Measurements from ENCODE around the gene ADARB2.
"Not testable (repeated sequence)": the region's sequence is repeated elsewhere in the genome, so short reads cannot be mapped to it uniquely, and the experiment has no call there.

The ADARB2 gene

DNA sequence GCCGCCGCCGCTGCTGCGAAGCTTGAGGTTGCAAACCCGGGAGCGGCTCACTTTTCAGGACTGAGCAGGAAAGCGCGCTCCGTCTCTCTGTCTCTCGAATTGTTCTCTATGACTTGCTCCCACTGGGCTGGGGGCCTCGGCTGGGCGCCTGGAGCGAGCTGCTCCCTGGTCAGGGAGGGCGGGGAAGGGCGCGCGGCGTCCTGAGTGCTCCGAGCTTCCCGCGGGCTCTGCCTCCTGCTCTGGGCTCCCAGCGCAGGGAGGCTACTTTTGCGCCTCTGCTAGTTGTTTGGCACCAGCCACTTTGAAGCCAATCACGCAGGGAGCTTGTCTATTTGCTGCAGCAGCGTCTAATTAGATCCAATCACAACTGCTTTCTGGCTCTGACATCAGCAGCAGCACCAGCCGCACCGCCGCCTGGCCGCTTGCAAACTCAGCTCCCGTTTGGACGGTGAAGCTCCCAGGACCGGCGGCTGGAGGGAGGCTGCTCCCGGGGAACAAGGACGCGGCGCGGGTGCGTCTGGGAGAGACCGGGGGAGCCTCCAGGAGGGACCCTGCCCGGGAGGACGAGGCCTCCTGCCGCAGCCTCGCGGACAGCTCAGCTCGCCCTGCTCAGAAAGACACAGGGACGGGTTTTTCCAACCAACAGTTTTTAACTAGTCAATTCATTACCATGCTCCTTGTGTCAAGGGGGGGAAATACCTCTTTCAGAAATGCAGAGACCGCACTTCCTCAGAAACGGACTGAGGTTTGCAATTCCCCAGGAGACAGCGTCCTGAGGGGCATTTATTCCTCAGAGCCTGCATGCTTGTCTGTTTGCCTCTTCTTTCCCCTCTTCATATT, at the start of gene ADARB2:
Gene ADARB2 (minus strand): TSS at position 304 of the 840 bp plus-strand sequence.
- peak; percentile 36 for DNase-seq

DNA sequence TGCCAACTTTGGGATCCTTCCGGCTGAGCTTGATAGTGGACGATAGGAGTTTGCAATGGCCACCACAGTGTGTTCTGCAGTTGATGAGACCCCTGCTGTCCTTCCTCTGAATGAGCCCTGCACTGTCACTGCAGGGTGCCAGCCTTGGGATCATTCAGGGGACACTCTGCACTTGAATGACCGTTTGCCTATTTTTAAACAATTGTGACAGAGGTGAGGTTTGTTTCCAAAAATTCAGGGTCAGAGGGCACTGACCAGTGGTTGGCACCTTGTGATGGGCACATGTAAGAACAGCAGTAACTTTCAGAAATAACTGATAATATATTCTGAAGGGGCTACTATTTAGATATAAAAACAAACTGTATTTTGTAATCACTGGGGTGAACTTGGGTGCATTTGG, 48.5 kb upstream of the ADARB2 start:
- DNase-seq: no peak

DNA sequence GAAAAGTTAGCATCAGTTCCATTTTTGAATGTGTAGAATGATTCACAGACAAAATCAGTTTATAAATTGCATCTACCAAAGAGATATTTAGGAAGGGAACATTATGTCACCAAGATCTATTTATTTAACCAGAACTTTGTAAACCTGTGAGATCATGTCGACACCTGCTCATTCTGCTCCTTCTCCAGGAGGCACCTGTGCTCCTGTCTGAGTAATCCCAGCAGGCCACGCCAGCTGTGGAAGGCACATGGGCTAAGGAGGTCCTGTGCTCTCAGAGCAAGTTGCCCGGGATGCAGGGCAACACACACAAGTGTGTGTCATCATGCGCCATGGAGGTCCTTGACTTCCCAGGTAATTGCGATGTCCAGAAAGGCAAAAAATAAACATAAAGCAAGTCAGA, 45.5 kb upstream of the ADARB2 start:
- DNase-seq: no peak

DNA sequence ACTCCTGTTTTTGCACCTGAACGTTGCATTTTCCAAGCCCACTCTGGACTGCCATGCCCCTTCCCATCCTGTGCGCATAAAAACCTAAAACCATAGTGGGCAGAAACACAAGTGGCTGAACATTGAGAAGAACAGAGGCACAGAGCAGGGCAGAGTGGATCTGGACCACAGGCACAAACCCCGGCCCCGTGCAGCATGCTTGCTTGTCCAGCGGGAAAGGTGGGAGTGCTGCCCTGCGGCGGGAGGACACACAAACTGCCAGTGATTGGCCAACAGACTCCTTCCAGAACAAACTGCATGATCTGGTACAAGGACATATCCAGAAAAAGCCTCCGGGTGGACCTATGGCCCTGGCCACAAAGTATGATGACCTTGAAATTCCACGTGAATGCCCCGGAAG, 42.5 kb upstream of the ADARB2 start:
- DNase-seq: no peak

DNA sequence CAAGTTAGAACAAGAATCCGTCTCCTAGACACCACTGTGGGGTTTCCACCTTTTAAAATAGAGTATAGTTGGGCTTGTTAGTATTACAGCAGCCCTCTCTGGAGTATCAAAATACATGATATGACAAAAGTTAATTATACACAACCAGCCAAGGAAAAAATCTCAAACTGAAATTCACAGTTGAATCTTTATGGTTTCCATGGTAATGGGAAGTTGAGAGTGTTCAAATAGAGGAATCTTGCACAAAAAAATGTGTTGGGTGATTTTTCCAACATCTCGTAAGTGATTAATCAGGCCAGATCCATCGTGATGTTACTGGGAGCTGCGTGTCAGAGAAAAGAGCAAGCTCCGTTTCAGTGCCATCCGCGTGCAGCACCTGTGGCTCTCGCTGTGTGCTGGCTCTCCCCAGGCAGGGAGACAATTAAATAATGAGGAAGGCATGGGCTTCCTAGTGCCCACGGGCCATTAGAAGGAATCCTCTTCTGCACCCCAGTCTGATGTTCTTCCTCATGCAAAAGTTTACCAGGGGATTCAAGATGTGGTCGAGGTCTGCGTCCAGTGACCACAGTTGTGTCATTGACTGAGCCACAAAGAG, 41.1 kb upstream of the ADARB2 start:
- DNase-seq: no peak

DNA sequence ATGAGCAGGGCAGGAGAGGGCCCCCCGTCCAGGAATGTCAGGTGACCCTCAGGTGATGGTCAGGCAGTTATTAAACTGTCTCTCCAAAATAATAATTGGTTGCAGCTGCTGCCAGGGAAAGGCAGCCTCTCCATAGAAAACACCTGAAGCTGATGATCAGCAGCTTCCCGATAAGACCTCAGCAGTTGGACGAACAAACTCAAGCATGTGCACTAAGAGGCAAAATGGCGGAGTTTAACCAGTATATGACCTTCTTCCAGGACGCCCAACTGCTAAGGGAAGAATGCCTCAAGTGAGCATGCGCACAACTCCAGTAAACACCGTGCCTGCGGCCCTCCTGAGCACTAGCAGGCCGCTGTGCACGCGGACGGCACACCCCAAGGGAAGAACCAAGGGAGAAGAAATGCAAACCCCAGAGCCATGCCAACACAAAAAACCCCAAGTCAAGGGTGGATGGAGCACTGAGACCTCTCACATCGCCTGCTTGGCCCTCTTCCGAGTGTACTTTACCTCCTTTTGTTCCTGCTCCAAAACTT, 38.9 kb upstream of the ADARB2 start:
- DNase-seq: no peak

DNA sequence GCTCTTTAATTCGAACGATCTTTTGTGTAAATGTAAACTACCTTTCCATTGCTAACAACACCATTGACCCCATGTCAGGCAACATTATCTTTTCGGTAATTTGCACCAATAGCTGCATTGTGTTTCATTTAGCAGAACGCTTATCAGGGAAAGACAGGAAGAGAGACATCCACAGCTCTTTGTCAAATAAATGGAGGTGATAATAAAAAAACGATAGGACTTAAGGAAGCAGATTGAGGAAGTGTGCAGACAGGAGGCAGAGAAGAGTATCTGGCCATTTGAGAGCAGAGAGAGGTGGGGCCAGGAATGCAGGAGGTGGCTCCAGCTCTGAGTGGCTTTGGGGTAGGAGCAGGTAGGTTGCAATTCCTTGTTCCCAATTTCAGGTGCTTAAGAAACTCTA, 37.5 kb upstream of the ADARB2 start:
- DNase-seq: no peak

DNA sequence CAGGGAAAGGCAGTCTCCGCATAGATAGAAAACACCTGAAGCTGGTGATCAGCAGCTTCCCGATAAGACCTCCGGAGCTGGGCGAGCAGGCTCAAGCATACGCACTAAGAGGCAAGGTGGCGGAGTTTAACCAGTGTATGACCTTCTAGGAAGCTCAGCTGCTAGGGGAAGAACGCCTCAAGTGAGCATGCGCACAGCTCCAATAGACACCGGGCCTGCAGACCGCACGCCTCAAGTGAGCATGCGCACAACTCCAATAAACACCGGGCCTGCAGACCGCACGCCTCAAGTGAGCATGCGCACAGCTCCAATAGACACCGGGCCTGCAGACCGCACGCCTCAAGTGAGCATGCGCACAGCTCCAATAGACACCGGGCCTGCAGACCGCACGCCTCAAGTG, 35.9 kb upstream of the ADARB2 start:
- DNase-seq: not testable (repeated sequence)

DNA sequence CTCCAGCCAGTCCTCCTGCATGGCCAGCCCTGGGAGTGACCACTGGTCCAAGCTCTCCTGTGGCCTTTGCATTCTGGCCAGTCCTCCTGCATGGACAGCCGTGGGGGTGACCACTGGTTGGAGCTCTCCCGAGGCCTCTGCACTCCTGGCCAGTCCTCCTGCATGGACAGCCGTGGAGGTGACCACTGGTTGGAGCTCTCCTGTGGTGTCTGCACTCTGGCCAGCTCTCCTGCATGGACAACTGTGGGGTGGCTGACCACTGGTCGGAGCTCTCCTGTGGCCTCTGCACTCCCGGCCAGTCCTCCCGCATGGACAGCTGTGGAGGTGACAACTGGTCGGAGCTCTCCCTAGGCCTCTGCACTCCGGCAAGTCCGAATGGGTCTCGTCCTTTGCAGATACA, 28.7 kb upstream of the ADARB2 start:
- DNase-seq: no peak

DNA sequence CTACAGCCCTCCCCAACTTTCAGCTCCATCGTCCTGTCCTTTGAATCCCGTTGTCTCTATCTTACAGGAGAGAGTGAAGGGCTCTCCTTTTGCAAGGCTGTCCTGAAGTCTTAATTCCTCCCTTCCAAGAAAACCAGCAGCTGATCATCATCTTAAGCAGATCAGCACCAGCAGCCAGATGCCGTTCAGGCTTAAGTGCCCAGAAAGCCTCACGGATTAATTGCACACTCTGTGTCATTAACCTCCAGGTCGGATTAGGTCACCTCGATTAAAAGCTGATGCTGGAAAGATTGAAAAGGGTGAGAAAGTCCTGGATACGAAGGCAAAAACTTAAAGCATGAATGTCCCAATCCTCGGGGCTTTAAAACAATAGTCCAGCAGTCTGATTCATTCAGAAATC, 24.8 kb upstream of the ADARB2 start:
- no peak for DNase-seq

DNA sequence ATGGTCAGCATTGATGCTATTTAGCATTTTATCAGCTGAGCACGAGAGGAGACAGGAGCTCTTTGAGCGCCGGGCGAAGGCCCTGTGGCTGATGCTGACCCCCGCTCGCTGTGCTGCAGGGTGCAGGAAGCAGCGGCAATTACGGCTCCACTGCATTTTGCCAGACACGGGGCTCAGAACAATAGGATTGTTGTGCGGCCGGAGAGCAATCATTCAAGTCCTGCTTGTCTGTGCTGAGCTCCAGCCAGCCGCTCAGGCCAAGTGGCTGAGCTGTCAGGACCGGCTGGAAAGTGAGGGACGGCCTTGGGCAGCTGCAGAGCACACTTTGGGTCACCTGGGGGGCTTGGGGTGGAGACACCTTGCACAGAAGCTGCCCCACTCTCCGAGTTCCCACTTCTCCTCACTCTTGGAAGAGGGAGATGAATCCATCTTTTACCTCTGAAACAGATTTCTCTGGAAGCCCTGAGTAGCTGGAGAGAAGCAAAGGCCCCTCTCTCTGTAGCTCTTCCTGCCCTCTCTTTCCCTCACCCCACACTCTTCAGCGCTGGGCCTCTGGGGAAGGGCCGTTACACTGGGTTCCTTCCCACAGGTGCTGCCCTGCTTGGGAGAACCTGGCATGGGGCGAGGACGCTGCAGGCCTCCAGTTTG, 17.3 kb upstream of the ADARB2 start:
- DNase-seq: no peak

DNA sequence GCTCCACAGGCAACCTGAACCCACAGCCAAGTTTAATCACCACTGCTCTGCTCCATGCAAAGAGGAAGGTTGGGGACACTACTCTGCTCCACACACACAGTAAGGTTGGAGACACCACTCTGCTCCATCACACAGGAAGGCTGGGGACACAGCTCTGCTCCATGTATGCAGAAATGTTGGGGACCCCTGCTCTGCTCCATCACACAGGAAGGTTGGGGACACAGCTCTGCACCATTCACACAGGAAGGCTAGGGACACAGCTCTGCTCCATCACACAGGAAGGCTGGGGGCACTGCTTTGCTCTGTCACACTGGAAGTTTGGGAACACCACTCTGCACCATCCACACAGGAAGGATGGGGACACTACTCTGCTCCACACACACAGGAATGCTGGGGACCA, 14.8 kb upstream of the ADARB2 start:
- no peak for DNase-seq

DNA sequence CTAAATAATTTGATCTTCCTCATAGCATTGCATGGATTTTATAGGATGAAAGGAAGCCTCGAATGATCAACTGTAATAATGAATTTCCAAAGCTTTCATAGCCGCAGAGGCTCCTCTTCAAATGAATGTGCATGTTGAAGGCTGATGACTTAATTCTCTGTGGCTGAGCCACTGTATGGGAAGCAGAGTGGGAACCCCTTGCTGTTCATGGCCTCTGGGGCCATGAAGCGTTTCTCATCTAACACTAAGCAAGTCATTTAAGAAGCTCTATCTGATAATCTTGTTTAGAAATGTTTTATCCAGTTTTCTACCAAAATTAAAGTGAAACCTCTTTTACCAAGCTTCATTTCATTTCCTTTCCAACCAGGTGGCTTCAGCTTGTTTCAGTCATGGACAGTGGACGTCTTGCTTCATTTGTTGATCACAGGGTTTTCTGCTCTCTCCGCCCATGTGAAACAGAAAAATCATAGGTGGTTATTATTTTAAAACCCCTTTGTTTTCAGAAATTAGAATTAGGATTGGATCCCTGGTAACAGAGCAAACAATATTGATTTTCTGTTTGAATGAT, 10.3 kb upstream of the ADARB2 start:
- no peak for DNase-seq

DNA sequence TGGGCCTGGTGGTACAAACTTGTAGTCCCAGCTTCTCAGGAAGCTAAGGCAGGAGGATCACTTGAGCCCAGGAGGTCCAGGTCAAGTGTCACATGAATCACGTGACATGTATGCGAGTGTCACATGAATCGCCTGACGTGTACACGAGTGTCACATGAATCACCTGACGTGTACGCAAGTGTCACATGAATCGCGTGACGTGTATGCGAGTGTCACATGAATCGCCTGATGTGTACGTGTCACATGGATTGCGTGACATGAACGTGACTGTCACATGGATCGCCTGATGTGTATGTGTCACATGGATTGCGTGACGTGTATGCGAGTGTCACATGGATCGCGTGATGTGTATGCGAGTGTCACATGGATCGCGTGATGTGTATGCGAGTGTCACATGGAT, 9.5 kb upstream of the ADARB2 start:
- no peak for DNase-seq

DNA sequence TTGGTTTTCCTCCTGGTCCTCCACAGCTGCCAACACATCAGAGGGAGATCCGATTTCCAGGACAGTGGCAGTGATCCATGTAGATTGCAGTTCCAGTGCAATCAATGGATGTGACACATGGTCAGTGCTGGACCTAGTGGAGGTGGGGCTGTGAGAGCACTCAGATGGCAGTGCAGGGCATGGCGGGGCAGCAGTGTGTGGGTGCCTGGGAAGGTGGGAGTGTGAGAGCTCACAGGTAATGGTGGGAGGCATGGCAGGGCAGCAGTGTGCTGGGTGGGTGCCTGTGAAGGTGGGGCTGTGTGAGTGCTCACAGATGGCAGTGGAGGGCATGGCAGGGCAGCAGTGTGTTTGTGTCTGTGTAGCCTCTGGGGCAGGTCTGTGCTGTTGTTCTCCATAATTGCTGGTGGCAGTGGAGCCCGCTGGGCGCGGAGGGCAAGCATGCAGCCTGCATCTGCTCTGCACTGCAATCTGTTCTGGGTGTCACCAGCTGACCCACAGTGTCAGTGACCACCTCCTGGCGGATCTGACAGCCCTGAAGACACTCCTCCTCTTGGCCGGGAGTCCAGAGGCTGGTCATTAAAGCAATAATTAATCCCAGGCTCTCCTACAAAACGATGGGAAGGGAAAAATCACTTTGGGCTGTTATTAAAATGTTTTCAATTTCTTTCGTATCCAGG, 8.6 kb upstream of the ADARB2 start:
- DNase-seq: no peak

DNA sequence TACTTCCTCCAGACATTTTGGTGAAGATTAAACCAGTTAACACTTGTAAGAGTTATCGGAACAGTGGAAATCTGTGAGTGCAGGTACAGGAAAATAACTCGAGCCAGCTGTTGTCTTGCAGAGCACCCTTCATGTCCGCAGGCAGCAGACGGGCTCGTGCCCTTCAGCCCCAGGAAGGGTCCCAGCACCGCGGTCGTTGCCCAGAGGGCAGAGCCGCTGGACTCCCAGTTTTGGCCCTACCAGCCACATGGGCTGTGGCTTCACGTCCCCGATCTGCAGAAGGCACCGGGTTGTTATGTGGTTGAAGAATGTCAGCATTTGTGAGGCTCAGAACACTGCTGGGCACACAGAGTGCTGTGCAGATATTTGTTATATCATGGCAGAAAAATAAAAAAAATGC, 7.2 kb upstream of the ADARB2 start:
- no peak for DNase-seq

DNA sequence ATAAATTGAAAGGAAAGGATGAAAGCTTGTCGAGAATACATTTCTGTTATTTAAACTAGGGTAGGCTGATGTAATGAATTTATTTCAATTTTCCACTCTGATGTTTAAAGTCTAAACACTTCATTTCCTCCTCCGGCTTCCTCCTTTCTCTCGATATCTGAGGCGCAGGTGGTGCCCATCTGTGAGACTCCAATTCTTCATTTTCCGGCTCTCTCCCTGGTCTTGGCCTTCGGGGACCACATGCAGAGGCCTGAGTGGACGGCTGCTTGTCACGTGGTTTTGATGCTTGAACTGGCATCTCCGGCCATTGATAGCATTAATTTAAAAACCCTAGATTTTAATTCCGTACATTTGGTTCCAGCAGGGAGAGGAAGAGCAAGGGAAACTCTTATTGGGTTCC, 5.8 kb upstream of the ADARB2 start:
- DNase-seq: no peak

DNA sequence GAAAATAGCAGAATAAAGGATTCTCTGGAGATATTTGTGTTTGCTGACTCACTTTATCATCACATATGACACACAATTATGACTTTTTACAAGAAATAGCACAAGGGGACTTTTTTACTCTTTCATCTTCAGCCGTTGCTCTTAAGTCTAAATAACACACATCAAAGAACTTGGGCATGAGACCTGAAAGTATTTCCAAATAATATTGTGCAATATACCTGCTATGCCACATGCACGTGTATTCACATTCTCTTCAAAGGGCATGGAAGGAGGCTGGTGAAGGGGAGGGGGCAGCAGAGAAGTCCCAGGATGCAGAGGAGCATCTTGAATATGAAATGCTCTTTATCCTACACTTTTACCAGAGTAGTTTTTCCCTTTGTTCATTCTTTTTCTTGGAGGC, 4.1 kb upstream of the ADARB2 start:
- no peak for DNase-seq

DNA sequence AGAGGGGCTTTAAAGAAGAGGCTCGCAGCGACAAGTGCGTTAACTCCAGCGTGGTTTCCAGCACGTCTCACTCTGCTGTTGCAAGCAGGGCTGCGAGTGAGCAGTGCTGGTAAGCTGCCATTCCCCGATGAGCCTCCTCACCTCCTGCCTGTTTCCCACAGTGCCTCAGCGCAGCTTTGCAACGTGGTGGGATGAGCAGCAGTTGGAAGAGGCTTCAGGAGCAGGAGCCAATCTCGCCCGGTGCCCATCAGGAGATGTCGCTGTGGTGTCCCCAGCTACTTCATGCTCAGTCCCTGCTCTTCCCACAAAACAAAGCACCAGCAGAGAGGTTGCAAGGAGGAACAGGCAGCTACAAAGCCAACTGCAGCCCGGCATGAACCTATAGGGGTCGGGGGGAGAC, 2.4 kb upstream of the ADARB2 start:
- no peak for DNase-seq

DNA sequence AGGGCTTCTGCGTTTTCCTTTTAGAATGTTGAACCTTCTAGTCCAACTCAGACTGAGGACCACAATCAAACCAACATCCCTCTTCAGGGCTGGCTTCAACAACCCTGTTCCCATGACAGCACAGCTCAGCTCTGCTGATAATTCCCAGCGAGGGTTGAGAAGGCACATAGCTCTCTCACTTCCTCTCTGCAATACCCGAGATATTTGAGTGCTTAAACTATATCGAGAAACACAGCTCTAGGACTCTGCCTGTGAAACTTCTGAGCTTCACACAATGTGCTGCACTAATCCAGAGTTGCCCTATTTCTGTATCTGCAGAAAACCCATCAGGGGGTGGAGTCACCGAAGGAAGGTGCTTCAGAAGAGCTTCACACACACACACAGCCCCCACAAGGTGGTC, 1.6 kb upstream of the ADARB2 start:
- DNase-seq: no peak

DNA sequence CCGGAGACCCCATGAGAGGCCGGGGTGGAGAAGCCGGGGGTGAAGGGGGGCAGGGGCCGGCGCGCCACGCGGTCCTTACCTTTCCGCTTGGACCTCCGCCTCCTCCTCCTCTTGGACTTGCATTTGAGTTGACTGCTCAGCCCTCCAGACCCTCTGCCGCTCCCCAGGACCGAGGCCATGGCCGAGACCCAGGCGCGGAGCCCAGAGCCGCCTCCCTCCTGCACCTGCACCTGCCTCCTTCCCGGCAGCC, 428 bp downstream of the ADARB2 start:
- no peak for DNase-seq

DNA sequence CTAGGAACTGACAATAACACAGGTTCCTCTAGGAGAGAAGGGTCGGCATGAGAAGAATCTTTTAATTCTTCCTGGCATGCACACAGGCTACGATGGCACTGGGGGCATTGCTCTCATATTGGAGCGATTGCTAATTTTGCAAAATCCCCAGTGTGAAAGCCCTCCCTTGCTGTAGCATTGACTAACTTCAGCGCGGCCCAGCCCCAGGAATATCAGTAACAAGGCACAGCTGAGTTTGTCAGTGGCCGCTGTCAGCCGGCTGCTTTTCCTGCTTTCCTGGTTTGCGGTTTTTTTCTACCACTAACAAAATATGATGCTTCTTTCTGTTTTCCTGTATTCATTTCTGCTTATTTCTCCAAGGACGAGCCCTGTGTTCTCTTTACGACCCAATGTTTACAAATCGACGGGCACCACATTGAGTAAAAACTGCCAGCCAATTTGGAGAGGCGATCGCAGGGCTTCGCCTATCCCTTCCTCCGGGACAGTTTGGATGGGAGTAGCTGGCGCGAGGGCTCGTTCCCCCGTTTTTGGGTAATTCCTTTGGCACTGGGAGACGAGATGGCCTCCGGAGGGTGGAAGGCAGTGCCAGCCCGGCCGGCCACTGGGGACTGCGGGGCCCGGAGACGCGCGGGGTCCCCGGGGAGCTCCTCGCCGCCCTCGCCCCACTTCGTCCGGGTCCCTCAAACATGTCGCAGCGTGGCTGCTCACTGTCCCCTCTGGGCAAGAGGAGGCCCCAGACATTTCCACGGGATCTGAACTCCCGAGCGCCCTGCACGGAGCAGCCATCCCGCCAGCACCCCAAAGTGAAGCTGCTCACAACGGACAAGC, 967 bp downstream of the ADARB2 start:
- no peak for DNase-seq

DNA sequence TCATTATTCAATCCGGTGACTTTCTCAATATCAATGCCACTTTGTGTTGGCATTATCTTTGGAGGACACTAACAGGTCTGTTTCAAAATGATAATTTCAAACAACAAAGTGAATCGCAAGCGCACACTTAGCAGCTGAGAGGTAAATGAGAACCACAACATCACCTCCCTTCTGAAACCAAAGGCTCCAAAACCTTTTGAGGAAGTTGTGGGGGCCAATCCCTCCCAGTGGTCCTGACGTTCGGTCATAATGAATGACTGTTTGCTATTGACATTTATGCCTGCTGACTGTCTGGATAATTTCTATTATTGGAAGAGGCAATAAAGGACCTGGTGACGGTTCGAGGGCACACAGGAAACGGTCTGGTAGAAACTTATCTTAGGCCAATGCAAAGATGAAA, 1.8 kb downstream of the ADARB2 start:
- DNase-seq: no peak

All from NCI-H2029 treated with DMSO at 0.1 percent for 48 hours (cell line).